ENCODE measurements around the gene WDR73. TPM values are rescaled to one million over a fixed set of nuclear protein-coding genes. Genes with fewer than 3 reads are reported as not detected.

The WDR73 gene
- total and polyA plus RNA-seq, 10 of the 15 experiments (the other 5 are each of a cell fraction or from before 2014, with no cell fraction given): 4.4 to 25.6 (median 16.3) TPM

DNA sequence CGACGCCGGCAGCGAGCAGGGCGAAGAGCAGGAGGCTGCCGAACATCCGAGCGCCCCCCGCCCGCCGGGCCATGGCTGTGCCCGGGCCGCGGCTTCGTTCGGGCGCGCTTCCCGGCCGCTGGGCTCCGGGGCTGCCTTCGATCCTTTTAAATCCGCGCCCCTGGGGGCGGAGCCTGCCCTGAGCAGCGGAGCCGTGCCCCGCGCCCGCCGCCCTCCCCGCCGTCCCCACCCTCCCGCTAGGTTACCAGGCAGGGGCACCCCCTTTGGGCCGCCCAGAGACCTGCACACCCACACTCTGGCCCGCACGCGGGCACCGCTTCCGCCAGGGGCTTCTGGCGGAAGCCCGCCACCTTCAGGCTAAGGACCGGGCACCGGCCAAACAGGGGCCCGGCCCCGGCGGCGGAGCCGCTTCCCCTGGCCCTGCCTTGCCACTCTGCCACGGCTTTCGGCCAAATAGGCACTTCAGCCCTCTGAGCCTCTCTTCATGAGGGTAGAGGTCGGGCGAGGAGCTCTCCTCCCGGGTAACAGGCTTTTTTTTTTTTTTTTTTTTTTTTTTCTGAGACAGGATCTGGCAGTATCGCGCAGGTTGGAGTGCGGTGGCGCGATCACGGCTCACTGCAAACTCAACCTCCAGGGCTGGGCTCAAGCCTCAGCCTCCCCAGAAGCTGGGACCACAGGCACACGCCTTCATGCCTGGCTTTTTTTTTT, 4.2 kb upstream of the WDR73 start, which contains the start of gene NMB (continued):
- TF ChIP-seq, protein P1, sequence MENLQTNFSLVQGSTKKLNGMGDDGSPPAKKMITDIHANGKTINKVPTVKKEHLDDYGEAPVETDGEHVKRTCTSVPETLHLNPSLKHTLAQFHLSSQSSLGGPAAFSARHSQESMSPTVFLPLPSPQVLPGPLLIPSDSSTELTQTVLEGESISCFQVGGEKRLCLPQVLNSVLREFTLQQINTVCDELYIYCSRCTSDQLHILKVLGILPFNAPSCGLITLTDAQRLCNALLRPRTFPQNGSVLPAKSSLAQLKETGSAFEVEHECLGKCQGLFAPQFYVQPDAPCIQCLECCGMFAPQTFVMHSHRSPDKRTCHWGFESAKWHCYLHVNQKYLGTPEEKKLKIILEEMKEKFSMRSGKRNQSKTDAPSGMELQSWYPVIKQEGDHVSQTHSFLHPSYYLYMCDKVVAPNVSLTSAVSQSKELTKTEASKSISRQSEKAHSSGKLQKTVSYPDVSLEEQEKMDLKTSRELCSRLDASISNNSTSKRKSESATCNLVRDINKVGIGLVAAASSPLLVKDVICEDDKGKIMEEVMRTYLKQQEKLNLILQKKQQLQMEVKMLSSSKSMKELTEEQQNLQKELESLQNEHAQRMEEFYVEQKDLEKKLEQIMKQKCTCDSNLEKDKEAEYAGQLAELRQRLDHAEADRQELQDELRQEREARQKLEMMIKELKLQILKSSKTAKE (IDR thresholded peaks at IDR 0.05; ENCODE audit: low read depth, poor library complexity, severe bottlenecking): no peak
- TF ChIP-seq GATAD2B (conservative IDR thresholded peaks at IDR 0.05; ENCODE audit: low read depth) (no peak), CEBPB (IDR thresholded peaks at IDR 0.05; ENCODE audit: borderline replicate concordance in 1 of 2, low read depth in 2 of 2, low read length in 2 of 2) (no peak)

DNA sequence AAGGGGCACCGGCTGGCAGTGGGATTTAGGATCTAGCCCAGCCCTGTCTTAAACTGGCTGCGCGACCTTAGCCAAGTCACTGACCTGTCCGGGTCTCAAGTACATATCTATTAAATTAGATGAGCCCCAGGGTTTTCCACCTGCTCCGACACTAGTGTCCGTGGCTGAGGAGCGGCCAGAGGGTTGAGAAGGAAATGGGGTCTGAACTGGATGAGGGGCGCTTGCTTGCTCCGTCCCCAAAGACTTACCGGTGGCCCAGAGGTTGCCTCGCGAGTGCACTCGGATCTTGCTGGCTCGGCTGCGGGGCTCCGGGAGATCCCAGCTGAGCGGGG, 3.6 kb upstream of the WDR73 start:
- H3K36me3 ChIP-seq (ENCODE audit: control insufficient read depth in 2 of 2, insufficient read depth in 2 of 2, low read length in 1 of 2): peaks cover 0 to 5% of the 10 kb centered on the region in 2 experiments; a peak in 1 of 4 replicates
- H3K27me3 ChIP-seq (replicated peaks in 1 of 2; ENCODE audit: control insufficient read depth in 2 of 2, insufficient read depth in 2 of 2, low read length in 1 of 2): no peaks in the 10 kb centered on the region
- peaks cover 8% of the 10 kb centered on the region for H3K79me2 ChIP-seq (ENCODE audit: control insufficient read depth, insufficient read depth, low read length)
- peak overlapping the region; percentile 49; the same call in 1 of the 2 replicates for H3K4me3 ChIP-seq
- H3K9me3 ChIP-seq (replicated peaks; ENCODE audit: control insufficient read depth, insufficient read depth, low read length): no peaks in the 10 kb centered on the region
- DNase-seq (ENCODE audit: low read depth, low spot score) (no peak), FAIRE-seq (no peak), ATAC-seq (no peak)
- peak overlapping the region; percentile 71; the same call in 1 of the 2 replicates for H3K9ac ChIP-seq (ENCODE audit: control insufficient read depth, insufficient read depth, low read length)
- intact Hi-C loops (cut with micrococcal nuclease; ENCODE audit: unreplicated experiment) (no loop called here), in situ Hi-C loops (cut with MboI) (no loop called here)
- BruUV-seq (replicated peaks): no TSS peak
- CTCF ChIA-PET: interaction anchor here (7.6 kb wide), 1 partner anchor 58 kb away, joined by 52 read pairs; the partner anchor contains the start of gene ZSCAN2
- WGBS (ENCODE audit: insufficient coverage, insufficient replicate concordance, low lambda C conversion rate, missing lambda C conversion rate): 20% methylated on average over 17 of the region's 17 CpGs
- RAD21 ChIA-PET (ENCODE audit: unreplicated experiment): no interaction called here
- SMC1A ChIA-PET (ENCODE audit: uncharacterized antibody, unreplicated experiment): interaction anchor here (1.0 to 1.8 kb wide), 2 partner anchors 59 to 116 kb away, joined by 3 to 6 read pairs; no protein-coding TSS in a partner anchor
- peak overlapping the region; percentile 88 for H3K4me2 ChIP-seq (ENCODE audit: control insufficient read depth, insufficient read depth)
- H3K27ac ChIP-seq (ENCODE audit: control insufficient read depth, insufficient read depth): no peak overlapping the region
- H4K20me1 ChIP-seq (ENCODE audit: control insufficient read depth, insufficient read depth): no peaks in the 10 kb centered on the region
- TF ChIP-seq MEF2A (IDR thresholded peaks at IDR 0.05; ENCODE audit: insufficient read depth, low read depth, low read length): no peak
- no peak for TF ChIP-seq CBX3 (IDR thresholded peaks at IDR 0.05; ENCODE audit: borderline replicate concordance, low read depth)
- TF ChIP-seq, protein P2, sequence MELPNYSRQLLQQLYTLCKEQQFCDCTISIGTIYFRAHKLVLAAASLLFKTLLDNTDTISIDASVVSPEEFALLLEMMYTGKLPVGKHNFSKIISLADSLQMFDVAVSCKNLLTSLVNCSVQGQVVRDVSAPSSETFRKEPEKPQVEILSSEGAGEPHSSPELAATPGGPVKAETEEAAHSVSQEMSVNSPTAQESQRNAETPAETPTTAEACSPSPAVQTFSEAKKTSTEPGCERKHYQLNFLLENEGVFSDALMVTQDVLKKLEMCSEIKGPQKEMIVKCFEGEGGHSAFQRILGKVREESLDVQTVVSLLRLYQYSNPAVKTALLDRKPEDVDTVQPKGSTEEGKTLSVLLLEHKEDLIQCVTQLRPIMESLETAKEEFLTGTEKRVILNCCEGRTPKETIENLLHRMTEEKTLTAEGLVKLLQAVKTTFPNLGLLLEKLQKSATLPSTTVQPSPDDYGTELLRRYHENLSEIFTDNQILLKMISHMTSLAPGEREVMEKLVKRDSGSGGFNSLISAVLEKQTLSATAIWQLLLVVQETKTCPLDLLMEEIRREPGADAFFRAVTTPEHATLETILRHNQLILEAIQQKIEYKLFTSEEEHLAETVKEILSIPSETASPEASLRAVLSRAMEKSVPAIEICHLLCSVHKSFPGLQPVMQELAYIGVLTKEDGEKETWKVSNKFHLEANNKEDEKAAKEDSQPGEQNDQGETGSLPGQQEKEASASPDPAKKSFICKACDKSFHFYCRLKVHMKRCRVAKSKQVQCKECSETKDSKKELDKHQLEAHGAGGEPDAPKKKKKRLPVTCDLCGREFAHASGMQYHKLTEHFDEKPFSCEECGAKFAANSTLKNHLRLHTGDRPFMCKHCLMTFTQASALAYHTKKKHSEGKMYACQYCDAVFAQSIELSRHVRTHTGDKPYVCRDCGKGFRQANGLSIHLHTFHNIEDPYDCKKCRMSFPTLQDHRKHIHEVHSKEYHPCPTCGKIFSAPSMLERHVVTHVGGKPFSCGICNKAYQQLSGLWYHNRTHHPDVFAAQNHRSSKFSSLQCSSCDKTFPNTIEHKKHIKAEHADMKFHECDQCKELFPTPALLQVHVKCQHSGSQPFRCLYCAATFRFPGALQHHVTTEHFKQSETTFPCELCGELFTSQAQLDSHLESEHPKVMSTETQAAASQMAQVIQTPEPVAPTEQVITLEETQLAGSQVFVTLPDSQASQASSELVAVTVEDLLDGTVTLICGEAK (IDR thresholded peaks at IDR 0.05; ENCODE audit: borderline replicate concordance): no peak
- TF ChIP-seq IKZF1 (conservative IDR thresholded peaks at IDR 0.05): 0 out of 2 replicates have a peak, but pooled peaks have one; percentile 30
- TF ChIP-seq, protein P3, sequence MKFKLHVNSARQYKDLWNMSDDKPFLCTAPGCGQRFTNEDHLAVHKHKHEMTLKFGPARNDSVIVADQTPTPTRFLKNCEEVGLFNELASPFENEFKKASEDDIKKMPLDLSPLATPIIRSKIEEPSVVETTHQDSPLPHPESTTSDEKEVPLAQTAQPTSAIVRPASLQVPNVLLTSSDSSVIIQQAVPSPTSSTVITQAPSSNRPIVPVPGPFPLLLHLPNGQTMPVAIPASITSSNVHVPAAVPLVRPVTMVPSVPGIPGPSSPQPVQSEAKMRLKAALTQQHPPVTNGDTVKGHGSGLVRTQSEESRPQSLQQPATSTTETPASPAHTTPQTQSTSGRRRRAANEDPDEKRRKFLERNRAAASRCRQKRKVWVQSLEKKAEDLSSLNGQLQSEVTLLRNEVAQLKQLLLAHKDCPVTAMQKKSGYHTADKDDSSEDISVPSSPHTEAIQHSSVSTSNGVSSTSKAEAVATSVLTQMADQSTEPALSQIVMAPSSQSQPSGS (IDR thresholded peaks at IDR 0.05; ENCODE audit: low read length): no peak
- no peak for TF ChIP-seq NFYB (IDR thresholded peaks at IDR 0.05; ENCODE audit: insufficient read depth, low read depth, low read length)
- peak overlapping the region; percentile 62 for H2AFZ ChIP-seq (ENCODE audit: control insufficient read depth, low read depth, low read length)
- POLR2A ChIA-PET: no interaction called here
- H3K4me1 ChIP-seq (ENCODE audit: control insufficient read depth, insufficient read depth, low read length): peaks cover 24% of the 10 kb centered on the region
